ENCODE data around the gene CPVL.

CPVL gene

DNA sequence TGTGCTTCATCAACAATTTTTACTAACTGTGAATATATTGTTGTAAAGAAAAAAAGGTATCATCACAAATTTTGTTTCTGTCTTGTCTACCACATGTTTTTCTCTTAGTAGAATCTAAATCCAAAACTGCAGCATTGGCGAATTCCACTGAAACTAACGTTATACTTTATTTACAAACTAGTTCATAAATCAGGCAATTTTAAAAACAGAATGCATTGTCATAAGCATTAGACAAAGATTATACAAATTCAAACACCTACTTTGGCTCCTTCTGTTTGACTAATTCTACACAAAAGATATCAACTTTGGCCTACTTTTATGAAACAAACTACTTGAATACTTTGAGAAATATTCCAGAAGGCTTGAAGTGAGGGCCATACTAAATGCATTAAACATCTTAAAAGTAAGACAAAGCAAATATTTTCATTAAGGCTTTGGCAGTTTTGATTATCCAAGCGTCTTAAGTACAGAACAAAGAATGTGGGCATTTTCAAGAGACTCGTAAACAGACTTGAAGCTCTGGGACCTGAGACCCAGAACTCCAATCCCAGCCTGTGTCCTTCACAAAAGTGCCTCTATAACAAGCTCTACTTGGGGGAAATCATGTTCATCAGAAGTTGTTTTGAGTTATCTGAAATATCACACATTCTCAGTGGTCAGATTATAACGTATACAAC, 81.0 kb downstream of the CPVL start:
- Histone ChIP-seq H3K36me3 (replicated peaks; ENCODE audit: low read depth, low read length) (no peaks in the 10 kb centered on the region), H2AFZ (ENCODE audit: low read depth, low read length) (no peak overlapping the region), H3K27me3 (ENCODE audit: low read depth, low read length) (peaks cover 60% of the 10 kb centered on the region), H3K4me2 (ENCODE audit: low read length) (no peak overlapping the region), H3K4me3 (ENCODE audit: low read length) (no peak overlapping the region), H3K4me1 (ENCODE audit: low read length) (peaks cover 9% of the 10 kb centered on the region), H3K79me2 (ENCODE audit: low read length) (no peaks in the 10 kb centered on the region), H3K9ac (ENCODE audit: low read length) (no peak overlapping the region), H4K20me1 (ENCODE audit: insufficient read depth, low read length) (peaks cover 34% of the 10 kb centered on the region), H3K9me3 (ENCODE audit: insufficient read depth, low read length) (no peaks in the 10 kb centered on the region), H3K27ac (ENCODE audit: low read length) (no peak overlapping the region)
- no peak for TF ChIP-seq EZH2phosphoT487 (IDR thresholded peaks at IDR 0.05; ENCODE audit: low read depth)
- TF ChIP-seq, protein P1, sequence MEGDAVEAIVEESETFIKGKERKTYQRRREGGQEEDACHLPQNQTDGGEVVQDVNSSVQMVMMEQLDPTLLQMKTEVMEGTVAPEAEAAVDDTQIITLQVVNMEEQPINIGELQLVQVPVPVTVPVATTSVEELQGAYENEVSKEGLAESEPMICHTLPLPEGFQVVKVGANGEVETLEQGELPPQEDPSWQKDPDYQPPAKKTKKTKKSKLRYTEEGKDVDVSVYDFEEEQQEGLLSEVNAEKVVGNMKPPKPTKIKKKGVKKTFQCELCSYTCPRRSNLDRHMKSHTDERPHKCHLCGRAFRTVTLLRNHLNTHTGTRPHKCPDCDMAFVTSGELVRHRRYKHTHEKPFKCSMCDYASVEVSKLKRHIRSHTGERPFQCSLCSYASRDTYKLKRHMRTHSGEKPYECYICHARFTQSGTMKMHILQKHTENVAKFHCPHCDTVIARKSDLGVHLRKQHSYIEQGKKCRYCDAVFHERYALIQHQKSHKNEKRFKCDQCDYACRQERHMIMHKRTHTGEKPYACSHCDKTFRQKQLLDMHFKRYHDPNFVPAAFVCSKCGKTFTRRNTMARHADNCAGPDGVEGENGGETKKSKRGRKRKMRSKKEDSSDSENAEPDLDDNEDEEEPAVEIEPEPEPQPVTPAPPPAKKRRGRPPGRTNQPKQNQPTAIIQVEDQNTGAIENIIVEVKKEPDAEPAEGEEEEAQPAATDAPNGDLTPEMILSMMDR (IDR thresholded peaks at IDR 0.05; ENCODE audit: low read depth, low read length), result no peak

DNA sequence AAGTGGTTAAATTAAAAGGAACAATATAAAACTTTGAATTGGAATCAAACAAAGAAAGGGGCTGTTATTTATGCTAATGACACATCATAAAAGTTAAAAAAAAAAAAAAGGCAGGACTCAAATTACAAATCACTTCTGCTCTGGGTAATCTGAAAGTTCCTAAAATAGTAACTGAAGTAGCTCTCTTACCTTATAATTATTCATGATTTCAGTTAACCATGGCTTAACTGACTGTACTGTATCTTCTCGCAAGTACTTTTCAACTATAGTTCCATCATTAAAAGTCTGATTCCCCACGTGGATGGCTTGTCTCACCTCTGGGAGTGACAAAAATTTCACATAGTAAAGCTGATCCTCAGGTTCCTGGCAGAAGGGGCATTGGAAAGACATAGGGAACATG, 82.5 kb downstream of the CPVL start:
- Histone ChIP-seq H4K20me1 (ENCODE audit: insufficient read depth, low read length) (peaks cover 28% of the 10 kb centered on the region), H3K4me1 (ENCODE audit: low read length) (peaks cover 9% of the 10 kb centered on the region), H3K4me3 (ENCODE audit: low read length) (no peak overlapping the region), H3K27me3 (ENCODE audit: low read depth, low read length) (peaks cover 69% of the 10 kb centered on the region), H3K4me2 (ENCODE audit: low read length) (peak overlapping the region; percentile 44; the same call in 1 of the 2 replicates), H3K27ac (ENCODE audit: low read length) (no peak overlapping the region), H3K9ac (ENCODE audit: low read length) (no peak overlapping the region), H2AFZ (ENCODE audit: low read depth, low read length) (no peak overlapping the region), H3K9me3 (ENCODE audit: insufficient read depth, low read length) (no peaks in the 10 kb centered on the region), H3K36me3 (replicated peaks; ENCODE audit: low read depth, low read length) (no peaks in the 10 kb centered on the region), H3K79me2 (ENCODE audit: low read length) (no peaks in the 10 kb centered on the region)
- TF ChIP-seq, protein P1 (IDR thresholded peaks at IDR 0.05; ENCODE audit: low read depth, low read length), result no peak
- no peak for TF ChIP-seq EZH2phosphoT487 (IDR thresholded peaks at IDR 0.05; ENCODE audit: low read depth)

DNA sequence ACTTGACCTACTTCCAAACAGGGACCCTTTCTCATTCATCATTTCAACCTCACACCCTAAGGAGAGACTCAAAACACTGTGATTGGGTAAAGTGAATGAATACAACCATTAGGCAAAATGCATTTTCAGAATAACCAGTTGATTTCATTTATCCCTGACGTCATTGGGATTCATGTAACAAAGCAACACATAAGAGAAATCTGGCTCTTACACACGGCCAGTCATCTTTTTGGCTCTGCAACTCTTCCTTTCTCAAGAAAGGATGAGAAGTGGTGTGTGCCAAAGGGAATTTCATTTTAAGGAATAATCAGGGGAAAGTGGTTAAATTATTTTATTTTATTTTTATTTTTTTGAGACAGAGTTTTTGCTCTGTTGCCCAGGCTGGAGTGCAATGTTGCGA, 83.1 kb downstream of the CPVL start:
- no peak overlapping the region for H3K4me2 ChIP-seq (ENCODE audit: low read length)
- H3K9me3 ChIP-seq (ENCODE audit: insufficient read depth, low read length), result no peaks in the 10 kb centered on the region
- no peak overlapping the region for H2AFZ ChIP-seq (ENCODE audit: low read depth, low read length)
- no peaks in the 10 kb centered on the region for H3K36me3 ChIP-seq (replicated peaks; ENCODE audit: low read depth, low read length)
- no peaks in the 10 kb centered on the region for H3K79me2 ChIP-seq (ENCODE audit: low read length)
- no peak overlapping the region for H3K4me3 ChIP-seq (ENCODE audit: low read length)
- peaks cover 28% of the 10 kb centered on the region for H4K20me1 ChIP-seq (ENCODE audit: insufficient read depth, low read length)
- H3K27ac ChIP-seq (ENCODE audit: low read length), result no peak overlapping the region
- TF ChIP-seq EZH2phosphoT487 (IDR thresholded peaks at IDR 0.05; ENCODE audit: low read depth), result no peak
- TF ChIP-seq, protein P1 (IDR thresholded peaks at IDR 0.05; ENCODE audit: low read depth, low read length), result no peak
- peaks cover 75% of the 10 kb centered on the region for H3K27me3 ChIP-seq (ENCODE audit: low read depth, low read length)
- no peak overlapping the region for H3K9ac ChIP-seq (ENCODE audit: low read length)
- peaks cover 9% of the 10 kb centered on the region for H3K4me1 ChIP-seq (ENCODE audit: low read length)

DNA sequence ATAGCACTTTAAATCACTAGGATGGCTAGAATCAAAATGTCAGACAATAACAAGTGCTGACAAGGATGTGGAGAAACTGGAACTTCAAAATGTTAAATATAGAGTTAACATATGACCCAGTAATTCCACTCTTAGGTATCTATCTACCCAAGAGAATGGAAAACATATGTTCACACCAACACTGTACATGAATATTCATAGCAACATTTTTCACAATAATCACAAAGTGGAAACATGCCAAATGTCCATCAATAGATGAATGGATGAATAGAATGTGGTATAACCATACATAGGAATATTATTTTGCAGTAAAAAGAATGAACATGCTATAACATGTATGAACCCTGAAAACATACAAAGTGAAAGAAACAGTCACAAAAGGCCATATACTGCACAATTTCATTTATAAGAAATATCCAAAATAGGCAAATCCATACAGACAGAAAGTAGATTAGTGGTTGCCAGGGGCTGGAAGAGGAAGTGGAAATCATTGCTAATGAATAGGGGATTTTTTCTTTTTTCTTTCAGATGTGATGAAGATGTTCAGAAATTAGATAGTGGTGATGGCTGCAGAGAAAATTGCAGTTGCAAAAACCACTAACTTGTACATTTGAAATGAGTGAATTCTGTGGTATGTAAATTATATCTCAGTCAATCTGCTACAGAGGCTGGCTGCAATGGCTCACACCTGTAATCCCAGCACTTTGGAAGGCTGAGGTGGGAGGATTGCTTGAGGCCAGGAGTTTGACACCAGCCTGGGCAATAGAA, 93.0 kb downstream of the CPVL start:
- Histone ChIP-seq H3K79me2 (ENCODE audit: low read length) (no peaks in the 10 kb centered on the region), H4K20me1 (ENCODE audit: insufficient read depth, low read length) (no peaks in the 10 kb centered on the region), H3K9ac (ENCODE audit: low read length) (no peak overlapping the region), H3K4me1 (ENCODE audit: low read length) (peaks cover 9% of the 10 kb centered on the region), H3K9me3 (ENCODE audit: insufficient read depth, low read length) (peaks cover 10% of the 10 kb centered on the region), H3K27ac (ENCODE audit: low read length) (no peak overlapping the region), H3K4me3 (ENCODE audit: low read length) (no peak overlapping the region), H2AFZ (ENCODE audit: low read depth, low read length) (no peak overlapping the region), H3K27me3 (ENCODE audit: low read depth, low read length) (peaks cover 39% of the 10 kb centered on the region), H3K36me3 (replicated peaks; ENCODE audit: low read depth, low read length) (no peaks in the 10 kb centered on the region), H3K4me2 (ENCODE audit: low read length) (no peak overlapping the region)
- peak; percentile 77; the same call in 1 of the 2 replicates for TF ChIP-seq EZH2phosphoT487 (IDR thresholded peaks at IDR 0.05; ENCODE audit: low read depth)
- TF ChIP-seq, protein P1 (IDR thresholded peaks at IDR 0.05; ENCODE audit: low read depth, low read length), result no peak

Data from OCI-LY3 (cell line).